ENCODE data around the gene RFX1.
"Not testable (repeated sequence)": the region's sequence is repeated elsewhere in the genome, so short reads cannot be mapped to it uniquely, and the experiment has no call there.

RFX1 gene

DNA sequence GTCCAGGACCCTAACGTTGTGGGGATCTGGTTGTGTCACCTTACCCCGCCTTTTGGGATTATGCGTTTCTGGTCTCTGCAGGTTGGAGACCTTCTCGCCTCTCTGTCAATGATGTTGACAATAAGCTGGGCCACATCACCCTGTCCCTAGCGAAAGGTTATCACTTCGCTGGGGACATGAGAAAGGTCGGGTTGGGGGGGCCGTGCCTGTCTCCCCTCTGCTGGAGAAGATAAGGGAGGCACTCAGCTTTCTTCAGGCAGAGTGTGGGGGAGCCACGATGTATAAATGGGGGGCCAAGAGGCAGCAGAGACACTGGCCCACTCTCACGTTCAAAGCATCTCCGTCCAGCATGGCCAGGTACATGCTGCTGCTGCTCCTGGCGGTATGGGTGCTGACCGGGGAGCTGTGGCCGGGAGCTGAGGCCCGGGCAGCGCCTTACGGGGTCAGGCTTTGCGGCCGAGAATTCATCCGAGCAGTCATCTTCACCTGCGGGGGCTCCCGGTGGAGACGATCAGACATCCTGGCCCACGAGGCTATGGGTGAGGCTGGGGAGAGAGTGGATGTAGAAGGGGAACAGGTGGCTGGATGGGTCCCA, 21.8 kb upstream of the RFX1 start, which contains the start of gene RLN3:
Gene RLN3 (plus strand): TSS at position 293 of the 595 bp plus-strand sequence. CDS start 57 bp downstream, at position 350.
- DNase-seq (ENCODE audit: low read depth in 2 of 3, low spot score in 2 of 3), result no peak

GRCh38 chr19:14026652-14027192, 20.6 kb upstream of the RFX1 start:
- DNase-seq (ENCODE audit: low read depth in 2 of 3, low spot score in 2 of 3), result not testable (repeated sequence)

GRCh38 chr19:14023404-14024235, 17.5 kb upstream of the RFX1 start:
- DNase-seq (ENCODE audit: low read depth in 2 of 3, low spot score in 2 of 3), result no peak

DNA sequence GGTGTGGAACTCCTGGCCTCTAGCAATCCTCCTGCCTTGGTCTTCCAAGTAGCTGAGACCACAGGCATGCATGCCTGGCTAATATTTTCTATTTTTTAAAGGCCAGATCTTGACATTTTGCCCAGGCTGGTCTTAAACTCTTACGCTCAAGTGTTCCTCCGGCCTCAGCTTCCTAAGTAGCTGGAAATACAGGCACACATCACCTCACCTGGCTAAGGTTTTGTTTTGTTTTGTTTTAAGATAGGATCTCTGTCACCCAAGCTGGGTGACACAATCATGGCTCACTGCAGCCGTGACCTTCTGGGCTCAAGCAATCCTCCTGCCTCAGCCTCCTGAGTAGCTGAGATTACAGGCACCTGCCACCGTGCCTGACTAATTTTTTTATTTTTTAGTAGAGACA, 16.3 kb upstream of the RFX1 start:
- DNase-seq (ENCODE audit: low read depth in 2 of 3, low spot score in 2 of 3), result no peak

DNA sequence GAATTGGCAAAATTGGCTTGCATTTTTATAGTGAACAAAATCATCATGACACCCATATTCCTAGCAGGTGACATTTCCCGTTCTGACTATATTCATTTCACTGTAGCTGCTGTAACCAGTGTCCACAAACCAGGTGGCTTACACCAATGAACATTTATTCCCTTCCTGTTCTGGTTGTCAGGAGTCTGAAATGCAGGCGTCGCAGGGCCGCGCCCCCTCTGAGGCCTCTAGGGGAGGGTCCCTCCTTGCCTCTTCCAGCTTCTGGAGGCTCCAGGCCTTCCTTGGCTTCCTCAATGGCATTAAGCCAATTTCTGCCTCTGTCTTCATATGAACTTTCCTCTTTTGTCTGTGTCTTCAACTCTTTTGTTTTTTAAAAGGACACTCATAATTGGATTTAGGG, 15.4 kb upstream of the RFX1 start:
- no peak for DNase-seq (ENCODE audit: low read depth in 2 of 3, low spot score in 2 of 3)

GRCh38 chr19:14019739-14020138, 13.6 kb upstream of the RFX1 start:
- not testable (repeated sequence) for DNase-seq (ENCODE audit: low read depth in 2 of 3, low spot score in 2 of 3)

GRCh38 chr19:14019100-14019499, 13.0 kb upstream of the RFX1 start:
- DNase-seq (ENCODE audit: low read depth in 2 of 3, low spot score in 2 of 3), result no peak

DNA sequence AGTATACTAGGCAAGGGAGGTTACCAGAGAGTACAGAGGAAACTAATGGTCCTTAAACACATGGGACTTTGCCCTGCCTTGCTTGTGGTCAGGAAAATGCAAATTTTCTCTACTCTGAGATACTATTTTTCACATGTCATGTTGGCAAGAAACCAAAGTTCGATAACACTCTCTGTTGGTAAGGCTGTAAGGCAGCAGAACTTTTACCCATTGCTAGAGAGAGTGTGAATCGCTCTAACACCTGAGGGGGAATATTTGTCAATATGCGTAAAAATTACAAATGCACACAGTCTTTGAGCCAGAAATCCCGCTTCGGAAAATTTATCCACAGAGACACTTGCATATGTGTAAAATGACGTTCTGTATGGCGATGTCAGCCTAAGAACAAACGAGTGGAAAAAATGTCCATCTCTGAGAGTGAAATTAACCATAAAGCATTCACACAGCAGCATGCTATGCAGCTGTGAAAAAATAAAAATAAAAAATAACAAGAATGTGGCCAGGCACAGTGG, 9.5 kb upstream of the RFX1 start:
- no peak for DNase-seq (ENCODE audit: low read depth in 2 of 3, low spot score in 2 of 3)

DNA sequence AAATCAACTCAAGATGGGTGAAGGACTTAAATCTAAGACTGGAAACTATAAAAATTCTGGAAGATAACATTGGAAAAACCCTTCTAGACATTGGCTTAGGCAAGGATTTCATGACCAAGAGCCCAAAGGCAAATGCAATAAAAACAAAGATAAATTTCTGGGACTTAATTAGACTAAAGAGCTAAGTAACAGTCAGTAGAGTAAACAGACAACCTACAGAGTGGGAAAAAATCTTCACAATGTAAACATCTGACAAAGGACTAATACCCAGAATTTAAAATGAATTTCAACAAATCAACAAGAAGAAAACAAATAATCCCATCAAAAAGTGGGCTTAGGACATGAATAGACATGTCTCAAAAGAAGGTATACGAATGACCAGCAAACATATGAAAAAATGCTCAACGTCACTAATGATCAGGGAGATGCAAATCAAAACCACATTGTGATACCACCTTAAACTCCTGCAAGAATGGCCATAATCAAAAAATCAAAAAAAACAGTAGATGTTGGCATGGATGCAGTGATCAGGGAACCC, 6.3 kb upstream of the RFX1 start:
- no peak for DNase-seq (ENCODE audit: low read depth in 2 of 3, low spot score in 2 of 3)

- no peak for DNase-seq (ENCODE audit: low read depth in 2 of 3, low spot score in 2 of 3)
These were observed 844 bp upstream of the RFX1 start for GRCh38 chr19:14006766-14007562.

DNA sequence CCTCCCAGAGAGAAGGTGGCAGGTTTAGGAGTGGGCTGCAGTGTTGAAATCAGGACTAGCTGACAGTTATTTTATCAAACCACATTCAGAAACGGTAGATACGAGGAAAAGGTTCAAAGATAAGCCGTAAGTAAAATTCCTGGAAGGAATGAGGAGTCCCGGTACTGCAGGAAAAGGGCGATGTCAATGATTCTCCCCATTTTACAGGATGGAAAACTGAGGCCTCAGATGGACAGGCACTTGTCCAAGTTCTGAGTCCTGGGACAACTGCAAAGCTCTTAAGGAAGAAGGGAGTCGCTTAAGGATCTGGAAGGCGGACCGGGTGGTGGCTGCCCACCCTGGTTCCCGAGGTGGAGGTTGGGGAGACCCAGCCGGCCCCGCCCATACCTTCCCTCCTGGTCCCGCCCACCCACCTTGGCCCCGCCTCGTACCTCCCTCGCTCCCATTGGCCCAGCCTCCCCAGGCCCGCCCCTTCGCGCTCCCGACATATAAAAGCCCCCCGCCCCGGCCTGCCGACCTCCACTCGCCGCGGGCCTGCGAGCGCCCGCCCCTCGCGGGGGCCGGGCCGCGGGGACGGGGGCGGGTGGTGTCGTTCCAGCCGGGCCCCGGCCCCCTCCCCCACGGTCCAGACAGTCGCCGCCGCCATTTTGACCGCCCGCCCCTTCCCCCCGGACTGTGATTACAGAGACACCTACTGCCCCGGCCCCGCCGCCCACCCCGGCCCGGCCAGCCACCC, 603 bp downstream of the RFX1 start:
- peak; percentile 78 to 92 (median 84) for DNase-seq (ENCODE audit: low read depth in 2 of 3, low spot score in 2 of 3)

- no peak for DNase-seq (ENCODE audit: low read depth in 2 of 3, low spot score in 2 of 3)
These were observed 1.3 kb downstream of the RFX1 start for GRCh38 chr19:14004619-14005348.

DNA sequence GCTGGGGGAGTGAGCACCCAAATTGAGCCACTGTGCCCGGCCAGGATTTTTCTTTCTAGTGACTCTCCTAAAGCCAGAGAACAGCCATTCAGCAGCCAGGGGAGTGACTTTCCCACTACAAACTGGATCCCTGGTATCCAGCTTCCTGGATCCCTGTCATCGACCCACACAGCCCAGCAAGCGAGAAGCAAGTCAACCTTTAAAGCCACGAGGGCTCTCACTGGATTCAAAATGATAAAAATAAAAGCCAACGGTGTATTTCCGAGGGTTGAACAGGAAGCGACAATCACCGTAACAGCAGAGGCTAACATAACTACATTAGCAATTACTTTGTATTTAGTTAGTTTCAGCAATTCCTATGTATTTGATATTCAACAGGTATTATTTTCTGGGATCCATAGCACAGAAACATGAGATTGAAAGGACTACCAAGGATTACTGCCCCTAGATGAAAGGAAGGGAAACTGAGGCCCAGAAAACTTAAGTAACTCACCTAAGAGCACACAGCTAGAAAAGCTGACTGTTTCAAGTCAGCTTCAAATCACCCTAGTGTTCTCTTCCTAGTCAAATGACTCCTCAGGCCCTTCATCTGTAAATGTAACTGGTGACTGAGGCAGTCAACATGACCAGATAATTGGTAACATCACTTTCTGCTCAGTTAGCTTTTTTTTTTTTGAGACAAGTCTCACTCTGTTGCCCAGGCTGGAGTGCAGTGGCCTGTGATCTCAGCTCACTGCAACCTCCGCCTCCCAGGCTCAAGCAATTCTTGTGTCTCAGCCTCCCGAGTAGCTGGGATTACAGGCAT, 2.7 kb downstream of the RFX1 start:
- no peak for DNase-seq (ENCODE audit: low read depth in 2 of 3, low spot score in 2 of 3)

GRCh38 chr19:14002571-14003250, 3.4 kb downstream of the RFX1 start:
- no peak for DNase-seq (ENCODE audit: low read depth in 2 of 3, low spot score in 2 of 3)

- DNase-seq (ENCODE audit: low read depth in 2 of 3, low spot score in 2 of 3), result no peak
These were observed 5.3 kb downstream of the RFX1 start for GRCh38 chr19:14000691-14001375.

- DNase-seq (ENCODE audit: low read depth in 2 of 3, low spot score in 2 of 3), result no peak
These were observed 7.0 kb downstream of the RFX1 start for GRCh38 chr19:13999085-13999484.

DNA sequence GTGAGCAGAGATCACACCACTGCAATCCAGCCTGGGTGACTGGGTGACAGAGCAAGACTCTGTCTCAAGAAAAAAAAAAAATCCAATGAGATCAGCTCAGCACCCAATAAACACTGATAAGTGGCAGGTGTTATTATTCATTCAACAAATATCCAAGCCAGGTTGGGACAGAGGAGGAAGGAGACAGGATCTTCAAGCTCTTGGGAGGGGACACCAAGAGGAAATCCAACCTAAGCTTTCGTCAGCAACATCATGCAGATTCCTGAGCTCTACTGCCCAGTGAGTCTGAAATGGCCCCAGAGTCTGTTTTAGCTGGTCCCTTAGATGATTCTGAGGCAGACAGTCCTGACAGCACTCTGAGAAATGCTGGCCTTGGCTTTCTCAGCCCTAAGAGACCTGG, 7.7 kb downstream of the RFX1 start:
- DNase-seq (ENCODE audit: low read depth in 2 of 3, low spot score in 2 of 3), result no peak

- no peak for DNase-seq (ENCODE audit: low read depth in 2 of 3, low spot score in 2 of 3)
These were observed 8.5 kb downstream of the RFX1 start for GRCh38 chr19:13997631-13997962.
